Measurements from ENCODE around the gene GARNL3. TPM values are rescaled to one million over a fixed set of nuclear protein-coding genes. Genes with fewer than 3 reads are reported as not detected.

The GARNL3 gene
- total and polyA plus RNA-seq, 2 donors (not counting 3 experiments of a cell fraction or from before 2014, with no cell fraction given): 1.4 to 8.3 TPM

- Histone ChIP-seq H4K20me1 (replicated peaks; ENCODE audit: control insufficient read depth, extremely low read depth, insufficient read depth, low read length) (no peaks in the 10 kb centered on the region), H3K4me1 (ENCODE audit: control insufficient read depth, extremely low read depth, insufficient read depth, low read length) (no peaks in the 10 kb centered on the region), H3K9me3 (replicated peaks; ENCODE audit: control insufficient read depth, insufficient read depth, low read length) (no peaks in the 10 kb centered on the region), H3K79me2 (ENCODE audit: control insufficient read depth, insufficient read depth, low read length) (no peaks in the 10 kb centered on the region), H3K4me3 (replicated peaks in 1 of 3; ENCODE audit: insufficient read depth in 1 of 3, low read depth in 1 of 3, low read length in 3 of 3) (no peak overlapping the region), H3K9ac (replicated peaks; ENCODE audit: extremely low read depth, insufficient read depth, low read length) (no peak overlapping the region), H3K4me2 (ENCODE audit: insufficient read depth, low read length) (no peak overlapping the region), H3K9me1 (replicated peaks; ENCODE audit: control insufficient read depth, extremely low read depth, insufficient read depth, low read length) (no peaks in the 10 kb centered on the region), H3K27me3 (ENCODE audit: control insufficient read depth in 2 of 2, insufficient read depth in 2 of 2, low read length in 2 of 2) (no peaks in the 10 kb centered on the region), H3K27ac (ENCODE audit: insufficient read depth, low read depth, low read length) (no peak overlapping the region), H3K36me3 (ENCODE audit: control insufficient read depth in 2 of 2, extremely low read depth in 1 of 2, insufficient read depth in 2 of 2, low read length in 2 of 2) (no peaks in the 10 kb centered on the region), H2AFZ (ENCODE audit: low read depth, low read length) (no peak overlapping the region)
- intact Hi-C loops (cut with micrococcal nuclease): no loop called here
- BruUV-seq (replicated peaks): no TSS peak
- CTCF ChIA-PET: interaction anchor here (0.7 to 1.3 kb wide), 3 partner anchors 16 to 95 kb away, joined by 3 read pairs; no protein-coding TSS in a partner anchor
- POLR2A ChIA-PET: no interaction called here
- TF ChIP-seq POLR2AphosphoS5 (IDR thresholded peaks at IDR 0.05; ENCODE audit: insufficient read depth, low read depth, low read length) (no peak), MYC (IDR thresholded peaks at IDR 0.05; ENCODE audit: low read depth, low read length) (no peak), EZH2 (IDR thresholded peaks at IDR 0.05; ENCODE audit: borderline replicate concordance, low read depth, low read length, severe bottlenecking) (no peak), POLR2A (IDR thresholded peaks at IDR 0.05; ENCODE audit: low read depth, low read length) (no peak), CTCF (IDR thresholded peaks at IDR 0.05; ENCODE audit: extremely low read depth in 1 of 2, insufficient read depth in 1 of 2, low read depth in 1 of 2, low read length in 2 of 2) (no peak), GATA2 (IDR thresholded peaks at IDR 0.05; ENCODE audit: insufficient read depth, insufficient read length, low read depth, low read length) (no peak), FOS (IDR thresholded peaks at IDR 0.05; ENCODE audit: borderline replicate concordance, insufficient read depth, low read length) (no peak), JUN (IDR thresholded peaks at IDR 0.05; ENCODE audit: borderline replicate concordance, insufficient read depth, insufficient read length, low read depth) (no peak), MAX (IDR thresholded peaks at IDR 0.05; ENCODE audit: insufficient read depth, insufficient read length) (no peak)
- dilution Hi-C loops (cut with MboI; ENCODE audit: extremely low pct_ligation_motif_present, low sequenced_read_pairs): no loop called here
- no peak for DNase-seq (ENCODE audit: low read depth, low spot score)
- FAIRE-seq: no peak
Observed at GRCh38 chr9:127250896-127251391, 13.6 kb upstream of the GARNL3 start.
